GM19328 (cell line): ENCODE results near the gene ZBTB2.
"Not testable (repeated sequence)": the region's sequence is repeated elsewhere in the genome, so short reads cannot be mapped to it uniquely, and the experiment has no call there.

Experiments used
- ATAC-seq: cut with Tn5 transposase; IDR thresholded peaks from one replicate; pipeline ENCODE4 v1.9.1; 2021; ENCODE audit warnings: mild to moderate bottlenecking, moderate library complexity; ENCODE audit not compliant: unreplicated experiment

Gene ZBTB2

GRCh38 chr6:151375833-151376232 lies 15.5 kb downstream of the ZBTB2 start:
- ATAC-seq: no peak

GRCh38 chr6:151374036-151374683 lies 17.2 kb downstream of the ZBTB2 start:
- no peak for ATAC-seq

- ATAC-seq: no peak
Measured at GRCh38 chr6:151372164-151372563, 19.2 kb downstream of the ZBTB2 start.

GRCh38 chr6:151370509-151371078 lies 20.8 kb downstream of the ZBTB2 start:
- ATAC-seq: no peak

GRCh38 chr6:151365233-151365632 lies 26.1 kb downstream of the ZBTB2 start:
- no peak for ATAC-seq

- no peak for ATAC-seq
Measured at GRCh38 chr6:151359486-151359885, 31.9 kb downstream of the ZBTB2 start.

GRCh38 chr6:151358475-151358874 lies 32.9 kb downstream of the ZBTB2 start:
- ATAC-seq: no peak

- ATAC-seq: no peak
Measured at GRCh38 chr6:151357758-151358436, 33.5 kb downstream of the ZBTB2 start.

- not testable (repeated sequence) for ATAC-seq
Measured at GRCh38 chr6:151356983-151357382, 34.4 kb downstream of the ZBTB2 start.

GRCh38 chr6:151353795-151354194 lies 37.6 kb downstream of the ZBTB2 start:
- ATAC-seq: no peak

GRCh38 chr6:151352410-151353396 lies 38.7 kb downstream of the ZBTB2 start:
- ATAC-seq: no peak

- ATAC-seq: no peak
Measured at GRCh38 chr6:151351731-151352130, 39.6 kb downstream of the ZBTB2 start.

- ATAC-seq: no peak
Measured at GRCh38 chr6:151351146-151351700, 40.1 kb downstream of the ZBTB2 start.

- ATAC-seq: no peak
Measured at GRCh38 chr6:151350442-151351145, 40.8 kb downstream of the ZBTB2 start.

GRCh38 chr6:151349651-151350270 lies 41.6 kb downstream of the ZBTB2 start:
- ATAC-seq: no peak

GRCh38 chr6:151342750-151343149 lies 48.6 kb downstream of the ZBTB2 start:
- ATAC-seq: not testable (repeated sequence)

- no peak for ATAC-seq
Measured at GRCh38 chr6:151341476-151342195, 49.7 kb downstream of the ZBTB2 start.

- ATAC-seq: no peak
Measured at GRCh38 chr6:151340219-151340978, 51.0 kb downstream of the ZBTB2 start.
